Uterus (tissue), 4 donors: Measurements from ENCODE around the gene TAF8. TPM values are rescaled to one million over a fixed set of nuclear protein-coding genes. Genes with fewer than 3 reads are reported as not detected.

Experiments
- DNase-seq, 2 donors: peaks; one replicate each; pipeline ENCODE4 v3.0.0-alpha.2; 2019 to 2020
- H3K27ac ChIP-seq, 2 donors: fragments of 200-600 bp; sonication (generic); 1 replicate in 1 of 2; 2 replicates in 1 of 2; pipeline ENCODE4 v1.5.1; 2016 to 2018
- H3K27me3 ChIP-seq, 2 donors: fragments of 200-600 bp; sonication (generic); one replicate each; pipeline ENCODE4 v1.5.1; 2018 to 2019; ENCODE audit warnings: control low read depth in 1 of 2
- H3K36me3 ChIP-seq, 2 donors: fragments of 200-600 bp; sonication (generic); one replicate each; pipeline ENCODE4 v1.5.1; 2019; ENCODE audit warnings: control low read depth in 1 of 2
- H3K4me1 ChIP-seq, 2 donors: fragments of 200-600 bp; sonication (generic); one replicate each; pipeline ENCODE4 v1.5.1; 2018 to 2019; ENCODE audit warnings: control low read depth in 1 of 2
- H3K4me3 ChIP-seq, 2 donors: fragments of 200-600 bp; sonication (generic); 1 replicate in 1 of 2; 2 replicates in 1 of 2; pipeline ENCODE4 v1.5.1; 2018 to 2019; ENCODE audit warnings: mild to moderate bottlenecking in 1 of 2
- H3K9me3 ChIP-seq, 2 donors: fragments of 200-600 bp; sonication (generic); one replicate each; pipeline ENCODE4 v1.5.1; 2019; ENCODE audit warnings: control low read depth in 1 of 2
- POLR2A ChIP-seq, 2 donors: fragments of 450-650 bp; IDR thresholded peaks; one replicate each; pipeline ENCODE4 v1.6.1; 2016; ENCODE audit warnings: antibody characterized with exemption in 2 of 2, mild to moderate bottlenecking in 1 of 2, moderate library complexity in 1 of 2
- intact Hi-C: fragments of 100-400 bp; cut with DNase I; formaldehyde crosslinking; loops from one replicate; pipeline ENCODE4 v1.15.1; 2023; ENCODE audit warnings: low total_unique reads
- total RNA-seq, 4 donors: library from RNA; depleted of rRNA in 3 of 4; stranded (reverse); fragments of >200 nt in 3 of 4; gene quantifications; one replicate each; pipeline versions ENCODE4 v1.1.0 to v1.2.4, GENCODE V29; 2014 to 2023
- TF ChIP-seq, protein P1 (sequence below), 4 experiments: fragments of 200-600 bp in 2 of 4; fragments of 450-650 bp in 2 of 4; sonication (generic) in 2 of 4; IDR thresholded peaks; one replicate each; pipeline ENCODE4 v1.5.1; 2016 to 2019; ENCODE audit warnings: antibody characterized with exemption in 4 of 4, mild to moderate bottlenecking in 2 of 4, moderate library complexity in 1 of 4
- donor health status: DM: yes; HTN: yes; CAD: no.

TAF8 gene
- total RNA-seq, 4 donors from 2014 or later: 16.0 to 45.6 (median 37.5) TPM

DNA sequence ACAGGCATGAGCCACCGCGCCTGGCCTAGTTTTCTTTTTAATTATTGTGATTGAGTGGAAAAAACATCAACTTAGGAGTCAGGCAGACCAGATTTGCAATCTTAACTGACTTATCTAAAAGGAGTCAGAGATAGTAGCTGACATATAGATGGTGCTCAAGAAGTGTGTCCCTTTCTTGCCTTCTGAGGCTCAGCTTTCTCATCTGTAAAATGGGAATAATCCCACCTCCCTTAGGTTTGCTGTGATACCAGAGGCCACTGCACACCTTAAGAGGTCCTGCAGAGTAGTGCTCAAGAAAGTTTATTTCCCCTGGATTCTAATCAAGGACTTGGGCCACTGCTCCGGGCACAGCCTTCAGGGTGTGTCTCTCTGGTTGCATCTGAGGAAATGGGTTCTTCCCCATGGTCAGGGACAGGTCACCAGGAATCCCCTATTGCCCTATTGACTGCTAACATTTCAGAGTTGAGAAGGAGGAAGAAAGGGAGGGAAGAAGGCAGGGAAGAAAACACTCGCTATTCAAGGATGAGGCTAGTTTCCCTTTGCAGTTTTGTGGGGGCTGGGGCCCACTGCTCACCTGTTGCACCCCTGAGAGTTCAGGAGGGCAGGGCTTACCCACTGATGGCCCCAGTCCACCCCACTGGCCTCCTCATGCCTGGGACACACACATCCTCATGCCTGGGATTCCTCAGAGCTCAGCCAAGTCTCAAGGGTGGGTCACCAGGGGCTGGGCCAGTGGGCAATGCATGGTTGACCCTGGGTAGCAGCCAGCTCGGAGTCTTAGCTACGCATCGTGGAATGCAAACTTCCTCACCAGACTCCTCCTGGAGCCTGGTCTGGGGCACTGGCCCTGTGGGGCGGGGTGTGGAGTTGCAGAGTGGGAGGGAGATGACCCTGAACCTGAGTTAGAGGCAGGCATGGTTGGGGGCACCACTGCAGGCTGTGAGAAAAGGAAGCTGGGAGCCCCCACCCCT is 70.9 kb downstream of the TAF8 start:
- H3K27me3 ChIP-seq: no peaks in the 10 kb centered on the region
- H3K36me3 ChIP-seq: no peaks in the 10 kb centered on the region
- no peaks in the 10 kb centered on the region for H3K4me1 ChIP-seq
- no peak for TF ChIP-seq POLR2A (IDR thresholded peaks at IDR 0.05)
- TF ChIP-seq, protein P1, sequence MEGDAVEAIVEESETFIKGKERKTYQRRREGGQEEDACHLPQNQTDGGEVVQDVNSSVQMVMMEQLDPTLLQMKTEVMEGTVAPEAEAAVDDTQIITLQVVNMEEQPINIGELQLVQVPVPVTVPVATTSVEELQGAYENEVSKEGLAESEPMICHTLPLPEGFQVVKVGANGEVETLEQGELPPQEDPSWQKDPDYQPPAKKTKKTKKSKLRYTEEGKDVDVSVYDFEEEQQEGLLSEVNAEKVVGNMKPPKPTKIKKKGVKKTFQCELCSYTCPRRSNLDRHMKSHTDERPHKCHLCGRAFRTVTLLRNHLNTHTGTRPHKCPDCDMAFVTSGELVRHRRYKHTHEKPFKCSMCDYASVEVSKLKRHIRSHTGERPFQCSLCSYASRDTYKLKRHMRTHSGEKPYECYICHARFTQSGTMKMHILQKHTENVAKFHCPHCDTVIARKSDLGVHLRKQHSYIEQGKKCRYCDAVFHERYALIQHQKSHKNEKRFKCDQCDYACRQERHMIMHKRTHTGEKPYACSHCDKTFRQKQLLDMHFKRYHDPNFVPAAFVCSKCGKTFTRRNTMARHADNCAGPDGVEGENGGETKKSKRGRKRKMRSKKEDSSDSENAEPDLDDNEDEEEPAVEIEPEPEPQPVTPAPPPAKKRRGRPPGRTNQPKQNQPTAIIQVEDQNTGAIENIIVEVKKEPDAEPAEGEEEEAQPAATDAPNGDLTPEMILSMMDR (IDR thresholded peaks at IDR 0.05): no peak
- no peak for DNase-seq
- intact Hi-C loops: no loop called here
- no peaks in the 10 kb centered on the region for H3K9me3 ChIP-seq
- no peak overlapping the region for H3K27ac ChIP-seq
- no peak overlapping the region for H3K4me3 ChIP-seq

DNA sequence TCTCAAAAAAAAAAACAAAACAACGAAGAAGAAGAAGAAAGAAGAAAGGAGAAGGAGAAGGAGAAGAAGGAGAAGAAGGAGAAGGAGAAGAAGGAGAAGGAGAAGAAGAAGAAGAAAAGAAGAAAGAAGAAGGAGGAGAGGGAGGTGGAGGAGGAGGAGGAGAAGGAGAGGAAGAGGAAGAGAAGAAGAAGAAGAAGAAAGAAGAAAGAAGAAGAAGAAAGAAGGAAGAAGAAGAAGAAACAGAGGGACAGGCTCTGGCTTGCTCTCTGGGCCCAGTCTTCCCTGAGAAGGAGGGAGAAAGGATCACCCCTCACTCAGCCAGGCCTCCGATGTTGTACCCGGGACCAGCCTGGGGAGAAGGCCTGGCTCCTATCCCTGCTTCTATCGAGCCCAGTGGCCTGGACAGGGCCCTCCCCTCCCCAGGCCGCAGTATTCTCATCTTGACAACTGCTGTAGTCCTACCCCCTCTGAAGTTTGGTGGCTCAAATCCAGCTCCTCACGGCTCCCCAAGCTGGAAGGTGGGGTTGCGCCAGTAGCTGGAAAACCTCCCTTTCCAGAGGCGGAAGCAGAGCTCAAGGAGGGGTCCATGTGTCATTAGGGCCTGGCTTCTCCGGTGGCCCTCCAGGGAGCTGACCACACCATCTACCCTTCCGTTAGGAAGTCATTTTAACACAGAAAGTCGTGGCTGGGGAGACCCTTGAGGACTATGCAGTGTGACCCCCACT is 73.2 kb downstream of the TAF8 start:
- H3K27me3 ChIP-seq: no peaks in the 10 kb centered on the region
- H3K9me3 ChIP-seq: no peaks in the 10 kb centered on the region
- no peak overlapping the region for H3K4me3 ChIP-seq
- intact Hi-C loops: no loop called here
- DNase-seq: no peak
- no peaks in the 10 kb centered on the region for H3K36me3 ChIP-seq
- no peak overlapping the region for H3K27ac ChIP-seq
- no peaks in the 10 kb centered on the region for H3K4me1 ChIP-seq
- no peak for TF ChIP-seq POLR2A (IDR thresholded peaks at IDR 0.05)
- TF ChIP-seq, protein P1 (IDR thresholded peaks at IDR 0.05): no peak

DNA sequence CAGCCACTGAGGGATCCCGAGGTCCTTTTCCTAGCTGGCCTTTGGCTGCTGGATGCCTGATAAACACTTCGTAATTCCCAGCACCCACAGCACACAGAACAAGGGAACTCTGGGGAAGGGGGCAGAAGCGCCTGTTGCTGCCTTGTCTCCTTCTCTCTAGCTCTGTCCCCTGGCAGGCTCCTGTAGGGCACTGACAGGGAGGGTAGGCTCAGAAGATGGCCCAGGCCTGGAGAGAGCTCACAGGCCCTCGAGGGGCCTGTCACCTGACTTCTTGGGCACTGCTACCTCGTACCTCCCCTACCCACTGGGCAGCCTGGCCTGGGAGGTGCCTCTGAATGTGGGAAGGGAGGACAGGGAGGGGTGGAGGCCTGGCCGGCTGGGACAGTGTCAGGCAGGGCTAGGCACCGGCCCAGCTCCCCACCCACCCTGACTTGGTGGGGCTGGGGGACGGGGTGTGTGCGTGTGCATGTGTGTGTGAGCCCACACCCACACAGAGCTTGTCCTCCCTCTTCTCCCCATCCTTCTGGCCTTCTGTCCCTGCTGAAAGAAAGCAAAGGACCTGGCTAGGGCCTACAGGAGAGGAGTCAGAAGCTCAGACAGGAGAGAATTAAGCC is 74.0 kb downstream of the TAF8 start:
- TF ChIP-seq, protein P1 (IDR thresholded peaks at IDR 0.05): no peak
- no peak for TF ChIP-seq POLR2A (IDR thresholded peaks at IDR 0.05)
- intact Hi-C loops: no loop called here

DNA sequence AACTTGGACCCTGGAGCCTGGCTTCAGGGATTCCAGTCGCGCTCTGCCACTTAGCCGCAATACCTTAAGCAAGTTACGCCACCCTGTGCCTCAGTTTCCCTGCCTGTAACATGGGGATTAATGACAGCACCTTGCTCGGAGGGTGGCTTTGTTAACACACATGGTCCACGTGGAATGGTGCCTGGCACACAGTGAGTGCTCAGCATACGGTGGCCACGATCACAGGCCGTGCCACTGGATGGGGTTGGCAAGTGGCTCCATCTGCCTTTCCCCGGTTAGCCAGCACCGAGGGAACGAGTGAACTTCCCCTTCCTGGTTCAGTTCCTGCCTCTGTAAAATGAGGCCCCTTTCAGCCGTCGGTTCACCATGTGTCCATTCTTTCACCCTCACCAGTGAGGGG is 74.9 kb downstream of the TAF8 start:
- Histone ChIP-seq H3K36me3 (no peaks in the 10 kb centered on the region), H3K4me1 (no peaks in the 10 kb centered on the region), H3K4me3 (no peak overlapping the region), H3K27ac (no peak overlapping the region), H3K9me3 (no peaks in the 10 kb centered on the region), H3K27me3 (no peaks in the 10 kb centered on the region)
- TF ChIP-seq, protein P1 (IDR thresholded peaks at IDR 0.05): no peak
- TF ChIP-seq POLR2A (IDR thresholded peaks at IDR 0.05): no peak
- intact Hi-C loops: no loop called here
- DNase-seq: no peak

More for the DNA sequence above, 74.0 kb downstream of the TAF8 start:
- H3K36me3 ChIP-seq: no peaks in the 10 kb centered on the region
- no peaks in the 10 kb centered on the region for H3K27me3 ChIP-seq
- no peak for DNase-seq
- no peak overlapping the region for H3K4me3 ChIP-seq
- H3K9me3 ChIP-seq: no peaks in the 10 kb centered on the region
- no peaks in the 10 kb centered on the region for H3K4me1 ChIP-seq
- H3K27ac ChIP-seq: no peak overlapping the region
